Activated CD4-positive, alpha-beta memory T cell treated with anti-CD3 and anti-CD28 coated beads for 36 hours (primary cell): Measurements from ENCODE around the gene SARS1. TPM values are rescaled to one million over a fixed set of nuclear protein-coding genes. Genes with fewer than 3 reads are reported as not detected.

Experiments
- CTCF ChIA-PET: fragments of 350-600 bp; sonication (Branson Sonifier 250); formaldehyde crosslinking; loops from one replicate; lab custom pipeline; 2021; ENCODE audit warnings: antibody characterized with exemption, inconsistent platforms; lab: Charles Lee
- POLR2A ChIA-PET: fragments of 350-600 bp; sonication (Branson Sonifier 250); formaldehyde crosslinking; loops from one replicate; lab custom pipeline; 2021; ENCODE audit warnings: antibody characterized with exemption; lab: Charles Lee
- DNase-seq: peaks from one replicate; pipeline ENCODE4 v3.0.0-alpha.2; 2020
- H3K27ac Mint-ChIP-seq: one replicate; pipeline ENCODE4 v1.8.0; 2021; ENCODE audit warnings: mixed read lengths
- H3K27me3 Mint-ChIP-seq: one replicate; pipeline ENCODE4 v1.8.0; 2021; ENCODE audit warnings: mixed read lengths
- H3K36me3 Mint-ChIP-seq: one replicate; pipeline ENCODE4 v1.8.0; 2021; ENCODE audit warnings: mixed read lengths
- H3K4me1 Mint-ChIP-seq: one replicate; pipeline ENCODE4 v1.8.0; 2021; ENCODE audit warnings: low read depth, mixed read lengths
- H3K4me3 Mint-ChIP-seq: one replicate; pipeline ENCODE4 v1.8.0; 2021; ENCODE audit warnings: mild to moderate bottlenecking, mixed read lengths
- H3K9me3 Mint-ChIP-seq: one replicate; pipeline ENCODE4 v1.8.0; 2021; ENCODE audit warnings: mixed read lengths
- intact Hi-C: fragments of 100-400 bp; cut with micrococcal nuclease; formaldehyde crosslinking; loops from one replicate; pipeline ENCODE4 v1.15.1; 2023
- total RNA-seq, 2 experiments: library from RNA; stranded (reverse); gene quantifications; one replicate each; pipeline ENCODE4 v1.2.3, GENCODE V29; 2021

Gene SARS1
- total RNA-seq, 2 experiments from 2014 or later, result 245 to 251 TPM

DNA sequence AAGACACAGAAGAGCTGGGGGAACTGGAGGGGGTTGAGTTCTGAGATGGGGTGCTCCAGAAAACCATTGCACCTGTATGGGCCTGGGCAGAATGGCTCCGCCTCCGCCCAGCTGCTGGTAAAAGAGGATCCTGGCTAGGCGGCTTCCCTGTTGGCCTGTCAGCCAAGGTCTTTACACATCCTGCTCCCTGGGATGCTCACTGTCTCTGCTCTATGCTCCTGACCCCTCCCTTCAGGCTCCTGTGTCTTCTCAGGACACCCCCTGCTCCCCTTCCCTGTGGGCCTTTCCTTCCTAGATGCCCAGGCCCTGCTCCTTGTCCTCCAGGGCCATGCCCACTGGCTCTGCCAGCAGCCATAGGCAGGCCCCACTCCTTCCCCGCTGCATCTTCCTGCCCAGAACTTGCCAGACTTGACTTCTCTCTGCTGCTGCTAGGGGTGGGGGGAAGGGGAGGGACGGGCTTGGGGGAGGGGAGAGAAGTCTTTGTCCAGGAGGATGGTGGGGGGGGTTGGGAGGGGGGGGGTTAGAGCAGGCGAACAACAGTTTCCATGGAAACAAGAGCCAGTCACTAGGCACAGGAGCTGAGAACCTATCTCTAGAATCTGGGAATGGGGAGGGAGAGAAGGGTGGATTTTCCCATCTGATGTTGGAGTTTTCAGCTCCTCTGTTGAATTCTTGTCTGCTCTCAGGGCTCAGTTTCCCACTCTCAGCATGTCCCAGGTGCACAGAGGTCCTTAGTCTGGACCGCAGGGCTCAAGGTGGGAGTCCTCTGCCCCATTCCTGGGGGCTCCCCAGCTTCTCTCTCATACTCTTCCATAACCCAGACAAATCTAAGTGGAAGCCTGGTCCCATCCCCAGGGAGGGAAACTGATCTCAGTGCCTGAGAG is 46.2 kb downstream of the SARS1 start:
- no peaks in the 10 kb centered on the region for H3K36me3 Mint-ChIP-seq
- intact Hi-C loops, result no loop called here
- peaks cover 1% of the 10 kb centered on the region for H3K4me1 Mint-ChIP-seq
- H3K27ac Mint-ChIP-seq, result no peak overlapping the region
- POLR2A ChIA-PET, result no interaction called here
- H3K27me3 Mint-ChIP-seq, result no peaks in the 10 kb centered on the region
- no peak for DNase-seq
- H3K4me3 Mint-ChIP-seq, result no peak overlapping the region
- H3K9me3 Mint-ChIP-seq, result no peaks in the 10 kb centered on the region
- CTCF ChIA-PET, result interaction anchor here (1.4 to 1.6 kb wide), 2 partner anchors 17 to 138 kb away, joined by 4 to 6 read pairs; partner anchors contain the start of gene SORT1

DNA sequence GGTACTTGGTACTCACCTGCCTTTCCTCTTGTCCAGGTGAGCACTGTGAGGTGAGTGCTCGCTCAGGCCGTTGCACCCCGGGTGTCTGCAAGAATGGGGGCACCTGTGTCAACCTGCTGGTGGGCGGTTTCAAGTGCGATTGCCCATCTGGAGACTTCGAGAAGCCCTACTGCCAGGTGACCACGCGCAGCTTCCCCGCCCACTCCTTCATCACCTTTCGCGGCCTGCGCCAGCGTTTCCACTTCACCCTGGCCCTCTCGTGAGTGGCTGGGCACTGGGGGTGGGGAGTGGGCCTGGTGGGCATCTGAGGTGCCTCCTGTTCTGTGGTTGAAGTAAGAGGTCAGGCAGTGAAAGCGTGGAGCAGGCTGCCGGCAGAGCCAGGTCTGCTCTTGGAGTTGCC is 47.3 kb downstream of the SARS1 start:
- H3K9me3 Mint-ChIP-seq, result no peaks in the 10 kb centered on the region

DNA sequence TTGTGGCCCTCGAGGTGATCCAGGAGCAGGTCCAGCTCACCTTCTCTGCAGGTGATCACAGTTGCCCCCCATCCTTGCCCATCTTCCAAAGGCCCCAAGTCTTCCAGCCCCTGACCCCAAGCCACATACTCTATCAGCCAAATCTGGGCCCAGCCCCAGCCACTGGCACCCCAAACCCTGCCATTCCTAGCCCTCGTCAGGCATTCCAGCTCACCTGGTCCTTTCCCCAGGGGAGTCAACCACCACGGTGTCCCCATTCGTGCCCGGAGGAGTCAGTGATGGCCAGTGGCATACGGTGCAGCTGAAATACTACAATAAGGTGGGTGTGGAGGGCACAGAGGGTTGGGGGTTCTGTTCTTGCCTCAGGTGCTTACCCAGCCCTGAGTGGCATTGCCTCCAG is 47.9 kb downstream of the SARS1 start:
- Mint-ChIP-seq H3K27ac (no peak overlapping the region), H3K36me3 (no peaks in the 10 kb centered on the region), H3K9me3 (no peaks in the 10 kb centered on the region), H3K4me3 (no peak overlapping the region), H3K4me1 (peaks cover 1% of the 10 kb centered on the region), H3K27me3 (no peaks in the 10 kb centered on the region)
- ChIA-PET CTCF (interaction anchor here (1.6 kb wide), 1 partner anchor 137 kb away, joined by 4 read pairs; the partner anchor contains the start of gene SORT1), POLR2A (no interaction called here)
- no peak for DNase-seq
- intact Hi-C loops, result no loop called here

More for the DNA sequence above, 47.3 kb downstream of the SARS1 start:
- H3K36me3 Mint-ChIP-seq, result no peaks in the 10 kb centered on the region
- no peak for DNase-seq
- no peak overlapping the region for H3K27ac Mint-ChIP-seq
- CTCF ChIA-PET, result interaction anchor here (1.6 kb wide), 1 partner anchor 137 kb away, joined by 4 read pairs; the partner anchor contains the start of gene SORT1
- H3K4me1 Mint-ChIP-seq, result peaks cover 1% of the 10 kb centered on the region
- intact Hi-C loops, result no loop called here
- POLR2A ChIA-PET, result no interaction called here
- no peaks in the 10 kb centered on the region for H3K27me3 Mint-ChIP-seq
- no peak overlapping the region for H3K4me3 Mint-ChIP-seq

DNA sequence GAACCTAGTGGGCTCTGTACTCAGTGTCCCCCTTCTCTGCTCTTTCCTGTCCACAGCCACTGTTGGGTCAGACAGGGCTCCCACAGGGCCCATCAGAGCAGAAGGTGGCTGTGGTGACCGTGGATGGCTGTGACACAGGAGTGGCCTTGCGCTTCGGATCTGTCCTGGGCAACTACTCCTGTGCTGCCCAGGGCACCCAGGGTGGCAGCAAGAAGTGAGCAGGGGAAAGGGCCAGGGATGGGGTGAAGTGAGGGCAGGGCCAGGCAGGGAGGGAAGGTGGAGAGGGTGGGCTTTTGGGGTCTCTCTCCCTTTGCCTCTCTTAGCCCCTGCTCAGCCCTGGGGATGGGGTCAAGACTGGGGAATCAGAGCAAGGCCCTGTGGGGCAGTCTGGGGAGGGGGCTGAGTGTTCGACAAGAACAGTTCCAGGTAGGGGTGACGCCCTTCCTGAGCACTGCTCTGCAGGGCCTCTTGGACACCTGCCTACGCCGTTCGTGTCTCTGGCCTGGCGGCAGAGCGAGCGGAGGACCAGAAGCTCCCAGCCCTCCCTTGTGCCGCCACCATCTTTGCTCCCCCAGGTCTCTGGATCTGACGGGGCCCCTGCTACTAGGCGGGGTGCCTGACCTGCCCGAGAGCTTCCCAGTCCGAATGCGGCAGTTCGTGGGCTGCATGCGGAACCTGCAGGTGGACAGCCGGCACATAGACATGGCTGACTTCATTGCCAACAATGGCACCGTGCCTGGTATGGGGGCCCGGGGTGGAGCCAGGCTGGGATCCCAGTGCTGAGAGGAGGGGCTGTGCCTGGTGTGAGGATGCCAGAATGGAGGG is 48.7 kb downstream of the SARS1 start:
- CTCF ChIA-PET, result interaction anchor here (0.7 to 6.5 kb wide), 3 partner anchors 61 to 270 kb away, joined by 3 to 72 read pairs (median 24); partner anchors contain the start of gene SORT1
- POLR2A ChIA-PET, result no interaction called here
- intact Hi-C loops, result loop anchor here (1.0 kb wide), 2 partner anchors 137 to 270 kb away; no protein-coding TSS in a partner anchor
- no peak overlapping the region for H3K4me3 Mint-ChIP-seq
- no peaks in the 10 kb centered on the region for H3K27me3 Mint-ChIP-seq
- H3K4me1 Mint-ChIP-seq, result peaks cover 1% of the 10 kb centered on the region
- DNase-seq, result no peak
- H3K36me3 Mint-ChIP-seq, result no peaks in the 10 kb centered on the region
- H3K27ac Mint-ChIP-seq, result no peak overlapping the region
- no peaks in the 10 kb centered on the region for H3K9me3 Mint-ChIP-seq

DNA sequence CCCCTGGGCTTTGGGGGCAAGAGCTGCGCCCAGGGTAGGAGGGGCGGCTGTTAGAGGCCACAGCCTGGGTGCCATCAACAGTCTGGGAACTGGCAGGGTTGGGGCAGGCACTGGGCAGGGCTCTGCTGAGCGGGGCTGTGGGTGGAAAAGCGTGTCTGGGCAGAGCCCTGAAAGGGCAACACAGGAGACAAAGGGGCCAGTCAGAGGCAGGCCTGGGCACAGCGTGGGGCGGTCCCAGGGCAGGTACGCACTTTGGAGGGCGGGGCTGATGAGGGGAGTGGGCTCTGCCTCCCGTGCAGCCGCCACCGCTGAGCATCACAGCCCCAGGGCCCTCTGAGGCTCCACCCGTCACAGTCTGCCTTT is 49.5 kb downstream of the SARS1 start:
- DNase-seq, result no peak
- Mint-ChIP-seq H3K27me3 (no peaks in the 10 kb centered on the region), H3K36me3 (no peaks in the 10 kb centered on the region), H3K9me3 (no peaks in the 10 kb centered on the region), H3K27ac (no peak overlapping the region), H3K4me3 (no peak overlapping the region), H3K4me1 (peaks cover 1% of the 10 kb centered on the region)
- intact Hi-C loops, result loop anchor here (1.0 kb wide), 2 partner anchors 136 to 269 kb away; no protein-coding TSS in a partner anchor
- POLR2A ChIA-PET, result no interaction called here
- CTCF ChIA-PET, result interaction anchor here (0.7 to 6.5 kb wide), 7 partner anchors 20 to 339 kb away, joined by 3 to 72 read pairs (median 4); partner anchors contain the start of genes PSRC1 and SORT1

DNA sequence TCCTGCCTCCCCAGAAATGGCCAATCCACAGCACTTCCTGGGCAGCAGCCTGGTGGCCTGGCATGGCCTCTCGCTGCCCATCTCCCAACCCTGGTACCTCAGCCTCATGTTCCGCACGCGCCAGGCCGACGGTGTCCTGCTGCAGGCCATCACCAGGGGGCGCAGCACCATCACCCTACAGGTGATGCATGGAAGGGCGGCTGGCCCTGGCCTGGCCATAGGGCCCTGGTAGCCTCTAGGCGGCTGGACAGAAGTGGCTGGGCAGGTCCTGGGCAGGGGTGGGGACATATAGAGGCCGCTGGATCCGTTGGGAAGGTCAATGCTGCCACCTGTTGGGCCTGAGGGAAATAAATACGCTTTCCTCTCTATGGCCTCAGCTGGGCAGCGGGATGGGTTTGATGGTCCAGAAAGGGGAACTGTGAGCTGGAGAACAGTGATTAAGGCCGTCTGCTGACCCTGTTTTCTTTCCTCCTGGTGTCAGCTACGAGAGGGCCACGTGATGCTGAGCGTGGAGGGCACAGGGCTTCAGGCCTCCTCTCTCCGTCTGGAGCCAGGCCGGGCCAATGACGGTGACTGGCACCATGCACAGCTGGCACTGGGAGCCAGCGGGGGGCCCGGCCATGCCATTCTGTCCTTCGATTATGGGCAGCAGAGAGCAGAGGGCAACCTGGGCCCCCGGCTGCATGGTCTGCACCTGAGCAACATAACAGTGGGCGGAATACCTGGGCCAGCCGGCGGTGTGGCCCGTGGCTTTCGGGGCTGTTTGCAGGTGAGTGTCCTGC is 50.1 kb downstream of the SARS1 start:
- Mint-ChIP-seq H3K9me3 (no peaks in the 10 kb centered on the region), H3K27ac (no peak overlapping the region), H3K4me1 (peaks cover 1% of the 10 kb centered on the region), H3K27me3 (no peaks in the 10 kb centered on the region), H3K36me3 (no peaks in the 10 kb centered on the region), H3K4me3 (no peak overlapping the region)
- CTCF ChIA-PET, result interaction anchor here (0.6 to 6.5 kb wide), 14 partner anchors 9 to 339 kb away, joined by 3 to 72 read pairs (median 4); partner anchors contain the start of genes ATXN7L2, PSRC1 and SORT1
- DNase-seq, result peak; percentile 86
- POLR2A ChIA-PET, result no interaction called here
- intact Hi-C loops, result loop anchor here (1.0 kb wide), 2 partner anchors 136 to 269 kb away; no protein-coding TSS in a partner anchor

DNA sequence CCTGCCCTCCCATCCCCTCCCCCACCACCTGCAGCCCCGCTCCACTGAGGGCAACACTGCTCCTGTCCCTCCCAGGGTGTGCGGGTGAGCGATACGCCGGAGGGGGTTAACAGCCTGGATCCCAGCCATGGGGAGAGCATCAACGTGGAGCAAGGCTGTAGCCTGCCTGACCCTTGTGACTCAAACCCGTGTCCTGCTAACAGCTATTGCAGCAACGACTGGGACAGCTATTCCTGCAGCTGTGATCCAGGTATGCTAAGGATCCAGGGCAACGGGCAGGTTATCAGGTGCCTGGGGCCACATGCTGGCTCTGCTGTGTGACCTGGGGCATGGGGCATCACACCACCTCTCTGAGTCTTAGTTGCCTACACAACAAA is 50.6 kb downstream of the SARS1 start:
- H3K27me3 Mint-ChIP-seq, result no peaks in the 10 kb centered on the region
- H3K4me3 Mint-ChIP-seq, result no peak overlapping the region
- ChIA-PET POLR2A (no interaction called here), CTCF (interaction anchor here (0.6 to 6.5 kb wide), 14 partner anchors 10 to 338 kb away, joined by 3 to 72 read pairs (median 4); partner anchors contain the start of genes ATXN7L2, PSRC1 and SORT1)
- H3K4me1 Mint-ChIP-seq, result peaks cover 1% of the 10 kb centered on the region
- no peak for DNase-seq
- no peaks in the 10 kb centered on the region for H3K36me3 Mint-ChIP-seq
- H3K9me3 Mint-ChIP-seq, result no peaks in the 10 kb centered on the region
- H3K27ac Mint-ChIP-seq, result no peak overlapping the region
- intact Hi-C loops, result no loop called here

DNA sequence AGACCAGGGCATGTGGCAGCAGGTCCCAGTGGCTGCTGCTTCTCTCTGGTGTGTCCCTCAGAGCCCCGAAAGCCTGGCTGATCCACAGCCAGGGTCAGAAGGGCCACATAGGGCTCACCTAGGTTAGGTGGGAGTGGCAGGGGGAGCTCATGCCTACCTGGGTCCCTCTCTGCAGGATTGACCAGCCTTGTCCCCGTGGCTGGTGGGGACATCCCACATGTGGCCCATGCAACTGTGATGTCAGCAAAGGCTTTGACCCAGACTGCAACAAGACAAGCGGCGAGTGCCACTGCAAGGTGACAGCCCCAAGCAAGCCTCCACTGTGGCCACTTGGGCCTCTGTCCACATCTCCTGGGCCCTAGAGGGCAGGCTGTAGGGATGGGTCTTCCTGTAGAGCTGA is 51.3 kb downstream of the SARS1 start:
- ChIA-PET CTCF (interaction anchor here (1.3 to 6.5 kb wide), 6 partner anchors 11 to 267 kb away, joined by 3 to 72 read pairs (median 10); partner anchors contain the start of genes ATXN7L2 and SORT1), POLR2A (no interaction called here)
- Mint-ChIP-seq H3K36me3 (no peaks in the 10 kb centered on the region), H3K9me3 (no peaks in the 10 kb centered on the region), H3K27ac (no peak overlapping the region), H3K4me1 (peaks cover 1% of the 10 kb centered on the region), H3K27me3 (no peaks in the 10 kb centered on the region), H3K4me3 (no peak overlapping the region)
- intact Hi-C loops, result no loop called here
- no peak for DNase-seq

DNA sequence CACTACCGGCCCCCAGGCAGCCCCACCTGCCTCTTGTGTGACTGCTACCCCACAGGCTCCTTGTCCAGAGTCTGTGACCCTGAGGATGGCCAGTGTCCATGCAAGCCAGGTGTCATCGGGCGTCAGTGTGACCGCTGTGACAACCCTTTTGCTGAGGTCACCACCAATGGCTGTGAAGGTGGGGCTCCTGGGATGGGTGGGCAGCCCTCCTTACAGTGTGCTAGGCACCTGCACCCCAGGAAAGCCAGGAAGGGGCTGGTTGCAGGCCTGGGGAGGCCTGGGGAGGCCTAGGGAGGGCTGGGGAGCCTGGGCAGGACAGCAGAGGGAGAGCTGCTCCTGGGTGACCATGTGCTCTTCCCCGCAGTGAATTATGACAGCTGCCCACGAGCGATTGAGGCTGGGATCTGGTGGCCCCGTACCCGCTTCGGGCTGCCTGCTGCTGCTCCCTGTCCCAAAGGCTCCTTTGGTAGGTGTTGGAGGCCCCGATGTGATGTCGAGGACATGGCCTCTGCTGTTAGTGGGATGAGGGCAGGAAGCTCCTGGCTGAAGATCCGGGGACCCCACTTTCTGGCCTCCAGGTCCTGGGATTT is 52.1 kb downstream of the SARS1 start:
- H3K4me3 Mint-ChIP-seq, result no peak overlapping the region
- POLR2A ChIA-PET, result no interaction called here
- no peaks in the 10 kb centered on the region for H3K9me3 Mint-ChIP-seq
- no peaks in the 10 kb centered on the region for H3K27me3 Mint-ChIP-seq
- intact Hi-C loops, result no loop called here
- no peak overlapping the region for H3K27ac Mint-ChIP-seq
- H3K36me3 Mint-ChIP-seq, result no peaks in the 10 kb centered on the region
- CTCF ChIA-PET, result interaction anchor here (1.7 to 6.5 kb wide), 6 partner anchors 11 to 266 kb away, joined by 4 to 72 read pairs (median 14); partner anchors contain the start of gene SORT1
- DNase-seq, result no peak
- peaks cover 1% of the 10 kb centered on the region for H3K4me1 Mint-ChIP-seq

DNA sequence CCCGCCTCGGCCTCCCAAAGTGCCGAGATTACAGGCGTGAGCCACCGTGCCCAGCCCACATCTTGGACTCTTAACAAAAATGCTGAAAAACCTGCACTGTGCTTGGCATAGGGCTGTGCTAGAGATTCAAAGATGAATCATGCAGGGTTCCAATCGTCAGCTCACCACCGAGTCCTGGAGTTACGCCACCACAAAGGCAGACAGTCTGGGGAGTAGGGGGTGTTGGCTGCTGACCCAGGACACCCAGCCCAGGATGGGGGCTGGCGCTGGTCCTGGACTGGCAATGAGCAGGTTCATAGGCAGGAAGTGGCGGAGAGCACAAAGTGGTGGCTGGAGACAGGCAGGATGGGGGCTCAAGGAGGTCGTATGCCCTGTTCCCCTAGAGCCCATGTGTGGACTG is 53.2 kb downstream of the SARS1 start:
- Mint-ChIP-seq H3K4me3 (no peak overlapping the region), H3K36me3 (no peaks in the 10 kb centered on the region), H3K27me3 (no peaks in the 10 kb centered on the region), H3K27ac (no peak overlapping the region), H3K9me3 (no peaks in the 10 kb centered on the region), H3K4me1 (peaks cover 1% of the 10 kb centered on the region)
- CTCF ChIA-PET, result interaction anchor here (0.7 to 6.5 kb wide), 4 partner anchors 12 to 265 kb away, joined by 3 to 72 read pairs (median 10); partner anchors contain the start of gene SORT1
- intact Hi-C loops, result no loop called here
- POLR2A ChIA-PET, result no interaction called here
- no peak for DNase-seq
